ENCODE data around the gene AKR1C3. TPM values are rescaled to one million over a fixed set of nuclear protein-coding genes. Genes with fewer than 3 reads are reported as not detected.

AKR1C3 gene
- 40.1 and 53.4 TPM in 2 replicates for total RNA-seq

GRCh38 chr10:5094265-5095205 is at the start of gene AKR1C3:
TSS of gene AKR1C3 (plus strand) at chr10:5094414. CDS start at chr10:5094445, 31 bp downstream.

Other genes with a start within 250 kb of the AKR1C3 start
- 0.27 and 3.2 TPM in 2 replicates for gene AKR1C1, start 131.0 kb upstream of the AKR1C3 start, total RNA-seq
- gene AKR1C2, start 90.6 kb upstream of the AKR1C3 start, total RNA-seq: 3.5 TPM in 1 of 2 replicates, not detected in the other
- not detected in 2 replicates for gene AKR1C8, start 90.7 kb downstream of the AKR1C3 start, total RNA-seq
- not detected in 2 replicates for gene AKR1C4, start 102.4 kb downstream of the AKR1C3 start, total RNA-seq